HG03066 (cell line): Measurements from ENCODE around the gene LTV1.

Experiments
- ATAC-seq: cut with Tn5 transposase; IDR thresholded peaks from one replicate; pipeline ENCODE4 v1.9.1; 2021; ENCODE audit warnings: low read depth; ENCODE audit not compliant: unreplicated experiment

Gene LTV1

DNA sequence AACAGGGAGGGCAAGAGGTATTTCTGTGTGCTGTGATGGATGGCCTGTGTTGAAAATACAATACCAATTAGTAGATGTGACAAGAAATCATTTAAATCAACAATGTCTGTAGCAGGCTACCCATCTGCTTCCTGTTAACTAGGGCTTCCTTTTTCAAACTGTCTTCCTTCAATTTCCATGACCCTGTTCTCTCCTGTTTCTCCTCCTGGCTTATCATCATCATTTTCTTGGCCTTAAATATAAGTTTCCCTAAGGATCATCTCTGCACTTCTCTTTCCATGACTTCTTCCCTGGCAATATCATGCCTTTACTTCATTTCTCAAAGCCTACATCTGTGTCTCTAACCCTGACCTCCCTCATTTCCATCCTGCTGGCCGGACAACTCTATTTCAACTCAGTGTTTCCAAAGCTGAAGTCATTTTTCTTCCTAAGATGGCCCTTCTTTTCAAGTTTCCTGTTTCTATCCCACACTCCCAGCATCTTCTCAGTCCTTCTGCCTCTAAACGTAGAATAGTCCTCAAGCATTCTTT lies 39.3 kb downstream of the LTV1 start:
- ATAC-seq = no peak

GRCh38 chr6:143884216-143884900 lies 41.2 kb downstream of the LTV1 start:
- no peak for ATAC-seq

DNA sequence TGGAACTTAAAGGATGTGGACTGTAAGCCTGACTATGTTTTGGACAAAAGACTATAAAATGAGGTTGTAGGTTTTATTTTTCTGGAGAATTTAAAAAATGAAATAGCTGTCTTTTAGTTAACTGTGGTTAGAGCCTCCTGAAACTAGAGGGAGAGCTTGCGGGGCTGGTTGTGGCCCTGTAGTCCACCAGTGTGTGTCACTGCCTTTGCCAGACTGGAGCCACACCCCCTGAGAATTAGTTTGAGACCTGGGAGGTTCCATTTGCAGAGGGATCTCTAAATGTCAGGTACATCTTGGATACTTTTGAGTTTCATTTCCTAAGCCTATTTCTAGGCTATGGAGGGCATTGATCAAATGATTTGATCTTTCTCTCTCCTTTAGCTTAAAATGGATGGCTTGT lies 42.0 kb downstream of the LTV1 start:
- ATAC-seq = no peak

- no peak for ATAC-seq
Observed at GRCh38 chr6:143894655-143895054, 51.5 kb downstream of the LTV1 start.

- ATAC-seq = no peak
Observed at GRCh38 chr6:143896126-143896860, 53.2 kb downstream of the LTV1 start.

GRCh38 chr6:143900358-143900757 lies 57.2 kb downstream of the LTV1 start:
- ATAC-seq = no peak

- ATAC-seq = peak; percentile 91
Observed at GRCh38 chr6:143901885-143902750, 59.0 kb downstream of the LTV1 start.

- no peak for ATAC-seq
Observed at GRCh38 chr6:143902827-143903226, 59.7 kb downstream of the LTV1 start.

GRCh38 chr6:143911028-143911427 lies 67.9 kb downstream of the LTV1 start:
- ATAC-seq = no peak

- ATAC-seq = no peak
Observed at GRCh38 chr6:143912671-143913070, 69.5 kb downstream of the LTV1 start.
